IPS-18a (cell line): Measurements from ENCODE around the gene ADRA1B.
A peak's percentile ranks its signal among the peaks of the same experiment; 100 is the strongest.

ENCODE experiments used
- H3K27ac ChIP-seq: one replicate; pipeline ENCODE4 v1.5.1; 2013; ENCODE audit warnings: low read length
- H3K27me3 ChIP-seq: one replicate; pipeline ENCODE4 v1.6.1; 2013; ENCODE audit warnings: mild to moderate bottlenecking, low read length; ENCODE audit not compliant: control insufficient read depth, insufficient read depth
- H3K36me3 ChIP-seq: one replicate; pipeline ENCODE4 v1.6.1; 2013; ENCODE audit warnings: low read depth, low read length; ENCODE audit not compliant: control insufficient read depth
- H3K4me1 ChIP-seq: one replicate; pipeline ENCODE4 v1.6.1; 2013; ENCODE audit warnings: low read depth, low read length; ENCODE audit not compliant: control insufficient read depth
- H3K4me3 ChIP-seq: one replicate; pipeline ENCODE4 v1.5.1; 2013; ENCODE audit warnings: low read length
- H3K9ac ChIP-seq: one replicate; pipeline ENCODE4 v1.6.1; 2013; ENCODE audit warnings: mild to moderate bottlenecking, low read length, moderate library complexity
- H3K9me3 ChIP-seq: one replicate; pipeline ENCODE4 v1.6.1; 2013; ENCODE audit warnings: low read depth, low read length; ENCODE audit not compliant: control insufficient read depth

The ADRA1B gene

DNA sequence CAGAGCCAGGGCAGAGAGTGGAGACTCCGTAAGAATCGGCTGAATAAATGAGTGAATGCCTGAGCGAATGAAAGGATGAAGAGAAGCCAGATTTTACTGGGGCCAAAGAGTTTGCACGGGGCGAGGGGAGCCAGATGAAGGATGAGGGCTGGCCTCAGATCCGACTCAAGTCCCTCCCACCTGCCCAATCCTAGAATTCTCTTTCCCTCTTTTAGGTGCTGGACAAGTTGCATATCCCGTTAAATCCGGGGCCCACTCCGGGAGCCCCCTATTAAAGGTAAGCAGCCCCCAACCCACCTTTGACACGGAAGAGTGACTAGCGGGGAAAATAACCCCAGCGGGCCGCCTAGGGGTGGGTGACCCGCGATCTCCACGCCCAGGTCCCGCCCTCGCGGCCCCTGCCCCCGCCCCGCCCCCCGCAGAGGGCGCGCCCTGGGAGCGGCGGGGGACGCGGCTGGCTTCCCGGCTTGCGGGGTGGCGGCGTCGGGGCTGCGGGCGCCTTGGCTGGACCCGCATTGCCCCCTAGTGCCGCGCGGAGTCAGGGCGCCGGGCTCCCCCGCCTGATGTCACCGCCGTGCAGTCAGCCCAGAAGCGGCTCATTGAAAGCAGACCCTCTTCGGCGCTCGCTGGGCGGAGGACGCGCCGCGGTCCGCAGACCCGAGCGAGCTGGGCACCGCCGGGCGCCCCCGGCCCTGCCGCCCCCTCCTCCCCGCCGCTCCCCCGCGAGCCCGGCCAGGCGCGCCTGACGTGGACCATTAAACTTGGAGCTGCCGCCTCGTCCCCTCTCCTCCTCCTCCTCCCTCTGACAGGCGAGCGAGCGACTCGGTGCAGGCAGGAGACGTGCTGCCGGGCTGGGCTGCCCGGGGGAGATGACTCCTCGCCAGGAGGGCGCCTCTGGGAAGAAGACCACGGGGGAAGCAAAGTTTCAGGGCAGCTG lies at the start of gene ADRA1B:
TSS of gene ADRA1B (plus strand) at position 579 of the 937 bp plus-strand sequence. CDS start 424 bp downstream, outside the sequence.
- no peaks in the 10 kb centered on the region for H3K4me1 ChIP-seq
- H3K9ac ChIP-seq = no peak within 1 kb of the TSS
- H3K27ac ChIP-seq = no peak within 1 kb of the TSS
- H3K9me3 ChIP-seq = no peaks in the 10 kb centered on the region
- no peaks in the 10 kb centered on the region for H3K36me3 ChIP-seq
- peak within 1 kb of the TSS; percentile 61 for H3K4me3 ChIP-seq
- peaks cover 51% of the 10 kb centered on the region for H3K27me3 ChIP-seq

DNA sequence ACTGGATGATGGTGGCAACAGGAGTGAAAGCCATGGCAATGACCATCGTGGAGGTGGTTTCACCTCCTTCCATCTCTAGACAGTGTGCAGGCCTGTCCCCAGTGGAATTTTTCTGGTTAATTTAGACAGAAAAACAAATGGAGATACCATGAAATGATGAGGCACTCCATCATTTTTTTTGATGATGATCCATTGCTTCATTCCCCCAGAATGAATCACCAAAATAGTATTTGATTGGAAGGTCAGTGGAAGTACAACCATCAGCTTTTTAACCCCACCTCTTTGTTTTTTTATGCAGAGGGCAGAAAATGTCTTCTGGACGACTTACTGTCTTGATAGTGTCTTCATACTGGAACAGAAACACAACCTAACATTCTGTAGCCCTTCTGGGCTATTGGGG lies 42.6 kb upstream of the ADRA1B start:
- Histone ChIP-seq H3K9me3 (no peaks in the 10 kb centered on the region), H3K9ac (no peak overlapping the region), H3K27ac (no peak overlapping the region), H3K4me3 (no peak overlapping the region), H3K4me1 (peaks cover under 1% of the 10 kb centered on the region), H3K36me3 (no peaks in the 10 kb centered on the region), H3K27me3 (no peaks in the 10 kb centered on the region)

DNA sequence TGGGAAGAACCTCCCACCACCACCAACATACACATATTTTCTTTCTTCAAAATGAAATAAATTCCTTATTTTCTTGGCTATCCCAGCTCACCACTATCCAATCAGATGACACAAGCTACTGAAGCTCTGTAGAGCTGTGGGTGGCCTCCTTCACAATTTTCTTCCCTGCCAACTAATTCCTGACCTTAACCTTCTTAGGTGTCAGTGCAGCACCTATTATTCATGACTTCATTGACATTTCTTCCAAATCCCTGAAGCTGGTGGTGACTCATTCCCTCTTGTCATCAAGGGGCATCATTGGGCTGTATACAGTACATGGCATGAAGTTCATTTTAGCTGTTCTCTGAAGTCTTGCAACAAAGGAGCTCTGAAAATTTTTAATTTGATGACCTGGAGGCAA lies 42.0 kb upstream of the ADRA1B start:
- no peaks in the 10 kb centered on the region for H3K27me3 ChIP-seq
- H3K4me3 ChIP-seq = no peak overlapping the region
- H3K4me1 ChIP-seq = peaks cover 6% of the 10 kb centered on the region
- H3K9ac ChIP-seq = no peak overlapping the region
- no peak overlapping the region for H3K27ac ChIP-seq
- H3K9me3 ChIP-seq = no peaks in the 10 kb centered on the region
- H3K36me3 ChIP-seq = no peaks in the 10 kb centered on the region

DNA sequence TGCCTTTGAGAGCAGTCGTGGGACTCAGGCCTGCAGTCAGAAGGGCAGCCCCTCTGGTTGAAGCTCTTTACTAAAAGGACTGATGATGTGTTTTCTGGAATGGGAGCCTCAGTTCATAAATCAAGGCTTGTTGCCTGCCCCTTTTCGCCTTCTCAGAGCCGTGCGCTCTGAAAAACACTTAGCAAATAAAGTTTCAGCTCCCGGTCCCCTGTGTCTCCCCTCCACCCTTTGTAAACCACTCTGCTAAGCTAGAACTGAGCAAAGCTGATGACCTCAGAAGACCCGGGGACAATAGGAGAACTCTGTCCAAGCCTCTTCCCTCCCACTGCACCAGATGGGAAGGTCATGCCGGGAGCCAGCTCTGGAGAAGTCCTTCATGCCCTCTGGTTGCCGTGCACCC lies 39.3 kb upstream of the ADRA1B start:
- no peak overlapping the region for H3K27ac ChIP-seq
- no peaks in the 10 kb centered on the region for H3K36me3 ChIP-seq
- H3K4me1 ChIP-seq = peaks cover 8% of the 10 kb centered on the region
- H3K9ac ChIP-seq = no peak overlapping the region
- H3K27me3 ChIP-seq = no peaks in the 10 kb centered on the region
- H3K4me3 ChIP-seq = no peak overlapping the region
- H3K9me3 ChIP-seq = no peaks in the 10 kb centered on the region

DNA sequence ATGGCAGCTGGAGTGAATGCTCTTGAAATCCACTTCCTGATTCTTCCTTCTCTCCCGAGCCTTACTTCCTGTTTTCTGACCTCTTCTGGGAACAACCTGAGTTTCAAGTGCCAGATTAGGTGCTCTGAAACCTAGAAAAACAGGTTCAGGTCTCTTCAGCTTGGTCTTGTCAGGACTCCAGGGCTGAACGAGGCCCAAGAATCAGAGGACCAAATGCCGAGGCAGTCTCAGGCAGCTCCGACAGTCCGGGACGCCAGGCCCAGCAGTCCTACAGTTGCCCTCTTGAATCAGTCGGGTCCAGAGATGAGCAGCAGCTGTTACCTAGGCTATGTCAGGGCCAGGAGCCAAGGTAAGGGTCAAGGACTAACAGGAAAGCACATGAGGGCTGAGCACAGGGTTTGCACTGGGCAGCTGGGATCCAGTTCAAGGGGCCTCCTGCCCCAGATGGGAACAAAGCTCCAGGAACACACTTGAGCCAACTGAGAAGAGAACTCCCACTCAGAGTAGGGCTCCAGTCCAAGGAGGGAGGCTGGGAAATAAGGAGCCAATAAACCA lies 38.3 kb upstream of the ADRA1B start:
- Histone ChIP-seq H3K9ac (no peak overlapping the region), H3K27ac (no peak overlapping the region), H3K4me3 (no peak overlapping the region), H3K9me3 (no peaks in the 10 kb centered on the region), H3K27me3 (no peaks in the 10 kb centered on the region), H3K36me3 (no peaks in the 10 kb centered on the region), H3K4me1 (peaks cover 8% of the 10 kb centered on the region)

DNA sequence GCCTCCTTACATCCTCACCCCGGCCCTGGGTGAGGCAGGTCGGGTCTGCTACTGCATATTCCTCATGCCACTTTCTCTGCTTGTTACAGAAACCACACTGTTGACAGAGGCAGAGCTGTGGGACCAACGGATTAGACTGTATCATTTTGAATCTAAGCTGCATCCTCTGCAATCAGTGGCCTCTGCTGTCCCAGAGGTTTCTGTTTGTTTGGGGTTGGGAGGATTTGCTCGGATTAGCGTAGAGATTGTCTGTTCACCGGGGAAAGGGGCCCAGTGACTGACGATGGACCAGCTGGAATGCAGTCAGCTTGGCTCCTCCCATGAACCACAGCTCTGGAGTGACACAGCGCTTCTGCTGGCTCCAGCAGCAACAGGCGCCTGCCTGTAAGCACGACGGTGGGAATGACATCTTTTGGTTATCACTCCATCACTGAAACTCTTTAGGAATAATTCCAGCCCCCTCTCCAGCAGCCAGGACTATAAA lies 37.3 kb upstream of the ADRA1B start:
- Histone ChIP-seq H3K9me3 (no peaks in the 10 kb centered on the region), H3K27ac (no peak overlapping the region), H3K9ac (no peak overlapping the region), H3K36me3 (no peaks in the 10 kb centered on the region), H3K4me1 (peaks cover 8% of the 10 kb centered on the region), H3K4me3 (no peak overlapping the region), H3K27me3 (no peaks in the 10 kb centered on the region)

DNA sequence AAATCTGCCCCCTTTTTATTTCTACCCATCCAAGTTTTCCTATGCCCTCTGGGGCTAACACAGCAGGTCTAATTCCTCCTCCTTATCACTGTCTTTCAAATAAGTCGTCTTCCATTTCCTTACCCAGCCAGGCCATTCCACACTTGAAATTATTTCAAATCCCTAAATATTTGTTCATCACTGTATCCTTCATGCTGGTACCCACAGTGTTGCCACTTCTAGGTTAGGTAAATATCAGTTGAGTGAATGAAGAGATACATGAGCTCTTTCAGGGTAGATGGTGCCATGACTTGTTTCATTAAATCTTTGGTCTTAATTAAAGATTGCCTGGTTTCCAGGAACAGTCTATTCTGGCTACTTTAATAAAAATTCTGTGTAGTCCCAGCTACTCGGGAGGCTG lies 35.6 kb upstream of the ADRA1B start:
- Histone ChIP-seq H3K9ac (no peak overlapping the region), H3K27ac (no peak overlapping the region), H3K36me3 (no peaks in the 10 kb centered on the region), H3K4me1 (peaks cover 8% of the 10 kb centered on the region), H3K4me3 (no peak overlapping the region), H3K27me3 (no peaks in the 10 kb centered on the region), H3K9me3 (no peaks in the 10 kb centered on the region)

DNA sequence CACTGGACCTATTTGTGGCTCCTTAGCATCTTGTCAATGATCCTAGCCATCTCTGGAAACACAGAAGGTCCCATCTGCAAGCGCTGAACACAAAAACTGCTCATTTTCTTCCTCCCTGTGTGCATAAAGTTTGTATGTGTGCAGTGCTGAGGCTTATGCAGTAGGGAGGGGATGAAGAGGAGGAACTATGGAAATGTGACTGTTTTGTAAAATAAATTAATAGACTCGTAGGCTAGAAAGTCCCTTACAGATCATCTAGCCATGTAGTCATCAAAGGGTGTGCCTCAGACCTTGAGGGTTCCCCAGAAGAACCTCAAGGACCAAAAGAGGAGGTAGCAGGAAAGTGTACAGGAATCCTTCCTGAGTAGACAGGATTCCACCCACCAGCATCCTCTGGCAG lies 34.3 kb upstream of the ADRA1B start:
- no peak overlapping the region for H3K27ac ChIP-seq
- no peak overlapping the region for H3K4me3 ChIP-seq
- H3K4me1 ChIP-seq = peaks cover 8% of the 10 kb centered on the region
- H3K9ac ChIP-seq = no peak overlapping the region
- no peaks in the 10 kb centered on the region for H3K9me3 ChIP-seq
- H3K27me3 ChIP-seq = no peaks in the 10 kb centered on the region
- H3K36me3 ChIP-seq = no peaks in the 10 kb centered on the region

DNA sequence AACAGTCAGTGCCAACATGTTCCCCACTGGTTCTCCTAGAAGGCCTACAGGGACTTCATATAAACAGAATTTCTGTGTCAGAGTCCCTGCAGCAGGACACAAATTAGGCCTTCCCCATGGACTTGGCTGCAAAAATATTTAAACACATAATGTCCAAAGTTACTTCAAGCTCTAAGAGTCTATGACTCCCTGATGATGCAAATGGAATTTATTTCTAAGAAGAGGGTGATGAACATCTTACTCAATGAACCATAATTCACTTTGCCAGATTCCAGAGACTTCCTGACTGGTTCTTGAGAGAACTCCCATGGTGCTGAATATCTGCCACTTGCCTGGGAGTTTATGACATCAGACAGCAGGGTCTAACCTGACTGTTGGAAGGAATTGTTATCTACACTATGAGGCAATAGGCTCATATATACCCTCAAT lies 32.7 kb upstream of the ADRA1B start:
- H3K27me3 ChIP-seq = no peaks in the 10 kb centered on the region
- no peaks in the 10 kb centered on the region for H3K9me3 ChIP-seq
- H3K4me1 ChIP-seq = peaks cover 8% of the 10 kb centered on the region
- no peak overlapping the region for H3K4me3 ChIP-seq
- no peaks in the 10 kb centered on the region for H3K36me3 ChIP-seq
- no peak overlapping the region for H3K9ac ChIP-seq
- H3K27ac ChIP-seq = no peak overlapping the region

DNA sequence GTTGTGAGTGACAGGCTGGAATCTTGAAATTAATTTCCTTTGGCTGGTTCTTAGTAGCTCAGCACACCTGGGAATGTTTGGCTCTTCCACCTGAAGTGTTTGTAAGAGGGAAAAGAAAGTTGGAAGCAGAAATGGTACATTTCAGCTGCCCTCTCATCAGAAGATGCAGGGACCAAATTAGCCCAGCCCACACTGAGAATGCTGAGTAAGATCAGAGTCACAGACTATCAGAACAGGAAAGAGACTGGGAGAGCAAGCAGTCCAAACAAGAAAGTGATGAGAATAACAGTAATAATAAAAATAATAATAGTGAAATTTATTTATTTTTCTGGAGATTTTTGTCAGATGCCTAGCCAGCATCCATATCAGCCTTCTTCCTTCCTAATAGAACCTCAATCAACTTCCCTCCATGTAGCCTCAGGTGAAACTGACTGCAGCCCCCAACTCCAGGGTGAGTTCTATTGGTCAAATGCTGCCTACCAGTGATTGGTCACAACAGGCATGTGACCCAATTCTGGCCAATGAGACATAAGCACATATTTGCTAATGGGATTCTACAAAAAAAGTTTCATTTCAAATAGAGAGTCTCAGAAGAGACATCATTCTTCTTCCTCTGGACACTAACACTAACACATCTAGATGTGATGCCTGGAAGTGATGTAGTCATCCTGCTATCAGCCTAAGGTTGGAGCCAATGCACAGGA lies 31.2 kb upstream of the ADRA1B start:
- H3K27me3 ChIP-seq = no peaks in the 10 kb centered on the region
- no peak overlapping the region for H3K4me3 ChIP-seq
- no peaks in the 10 kb centered on the region for H3K4me1 ChIP-seq
- no peak overlapping the region for H3K27ac ChIP-seq
- no peaks in the 10 kb centered on the region for H3K36me3 ChIP-seq
- no peaks in the 10 kb centered on the region for H3K9me3 ChIP-seq
- H3K9ac ChIP-seq = no peak overlapping the region

DNA sequence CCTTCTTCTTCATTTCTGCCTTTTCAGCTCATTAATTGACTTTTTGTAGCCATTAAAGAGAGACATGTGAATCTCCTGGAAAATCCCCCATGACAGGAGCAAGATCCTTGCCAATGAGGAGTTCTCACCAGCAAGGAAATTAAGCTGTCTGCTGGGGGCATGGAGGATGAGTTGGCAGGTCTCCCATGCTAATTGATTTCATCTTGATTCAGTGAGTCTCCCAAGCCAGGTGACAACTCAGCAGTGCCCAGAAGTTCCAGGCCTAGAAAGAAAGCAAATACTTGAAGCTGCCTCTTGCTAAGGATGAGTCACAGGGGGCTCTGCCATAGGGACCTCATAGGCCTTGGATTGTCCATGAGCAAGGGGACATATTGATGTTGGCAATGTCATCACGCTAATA lies 30.0 kb upstream of the ADRA1B start:
- Histone ChIP-seq H3K4me1 (peaks cover under 1% of the 10 kb centered on the region), H3K9ac (no peak overlapping the region), H3K27ac (no peak overlapping the region), H3K9me3 (no peaks in the 10 kb centered on the region), H3K4me3 (no peak overlapping the region), H3K27me3 (no peaks in the 10 kb centered on the region), H3K36me3 (no peaks in the 10 kb centered on the region)
